ENCODE results near the gene RFX8. TPM values are rescaled to one million over a fixed set of nuclear protein-coding genes. Genes with fewer than 3 reads are reported as not detected.

RFX8 gene
- total RNA-seq, 2 donors from 2014 or later, result 0.45 to 0.48 TPM

DNA sequence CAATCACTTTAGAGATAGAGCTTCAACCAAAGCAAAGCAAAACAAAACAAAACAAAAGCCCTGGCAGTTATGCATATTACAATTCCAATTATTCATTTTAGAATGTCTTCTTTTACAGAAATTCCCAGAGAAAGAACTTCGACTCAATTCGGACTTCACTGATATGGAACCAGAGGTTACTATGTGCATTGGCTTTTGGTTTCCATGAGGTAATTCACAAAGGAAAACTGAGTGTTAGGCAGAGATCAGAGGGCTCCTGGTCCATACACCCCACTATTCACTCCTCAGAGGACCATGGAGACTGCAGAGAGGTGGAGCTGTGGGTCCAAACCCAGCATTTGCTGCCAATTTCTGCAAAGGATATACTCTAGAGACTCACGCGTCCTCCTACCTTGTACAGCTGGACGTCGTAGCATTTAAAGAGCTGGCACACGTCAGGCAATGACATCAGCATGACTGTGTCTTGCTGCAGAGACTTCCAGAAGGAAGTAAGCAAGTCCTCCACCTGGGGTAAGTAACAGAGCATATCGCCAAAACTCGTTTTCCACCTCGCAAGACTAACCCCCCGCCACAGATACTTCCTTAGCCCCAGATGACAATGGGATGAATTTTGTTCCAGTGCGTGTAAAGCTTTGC lies 56.3 kb downstream of the RFX8 start:
- no peaks in the 10 kb centered on the region for H3K36me3 Mint-ChIP-seq (ENCODE audit: low read depth)
- no peaks in the 10 kb centered on the region for H3K9me3 Mint-ChIP-seq
- H3K4me3 Mint-ChIP-seq, result no peak overlapping the region
- no peaks in the 10 kb centered on the region for H3K27me3 Mint-ChIP-seq
- no peaks in the 10 kb centered on the region for H3K4me1 Mint-ChIP-seq
- ATAC-seq (replicated peaks), result no peak
- H3K27ac Mint-ChIP-seq, result no peak overlapping the region

DNA sequence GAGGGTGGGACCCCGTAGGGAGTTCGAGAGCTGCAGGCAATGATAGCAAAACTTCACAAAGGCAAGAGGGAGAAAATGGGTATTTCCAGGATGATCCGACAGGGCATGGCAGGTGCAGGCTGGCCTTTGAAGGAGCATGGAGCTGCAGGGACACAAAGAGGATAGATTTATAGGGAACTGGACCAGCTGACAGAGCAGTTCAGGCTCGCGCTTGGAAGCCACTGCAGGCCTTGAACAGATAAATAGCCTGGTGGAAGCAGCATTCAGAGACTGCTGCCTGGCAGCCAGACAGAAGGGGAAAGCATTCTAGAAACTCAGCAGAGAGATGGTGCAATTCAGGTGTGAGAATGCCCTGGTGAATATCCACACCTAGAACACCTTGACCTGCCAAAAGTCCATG lies 58.3 kb downstream of the RFX8 start:
- ATAC-seq (replicated peaks), result no peak
- Mint-ChIP-seq H3K27ac (no peak overlapping the region), H3K4me1 (no peaks in the 10 kb centered on the region), H3K4me3 (no peak overlapping the region), H3K36me3 (ENCODE audit: low read depth) (no peaks in the 10 kb centered on the region), H3K27me3 (no peaks in the 10 kb centered on the region), H3K9me3 (no peaks in the 10 kb centered on the region)

GRCh38 chr2:101415884-101416283 lies 59.0 kb downstream of the RFX8 start:
- no peaks in the 10 kb centered on the region for H3K36me3 Mint-ChIP-seq (ENCODE audit: low read depth)

DNA sequence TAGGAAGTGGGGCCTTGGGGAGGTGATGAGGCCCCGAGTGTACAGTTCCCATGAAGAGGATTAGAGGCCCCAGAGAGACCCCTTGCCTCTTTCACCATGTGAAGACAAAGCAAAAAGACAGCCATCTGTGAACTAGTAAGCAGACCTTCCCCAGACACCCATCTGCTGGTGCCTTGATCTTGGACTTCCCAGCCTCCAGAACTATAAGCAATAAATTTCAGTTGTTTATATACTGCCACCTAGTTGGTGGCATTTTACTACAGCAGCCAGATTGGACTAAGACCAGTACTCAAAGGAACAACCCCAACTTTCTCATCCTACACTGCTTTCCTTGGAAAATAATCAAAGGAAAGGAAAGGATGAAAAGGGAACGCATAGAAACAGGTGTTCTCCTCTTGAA lies 59.7 kb downstream of the RFX8 start:
- Mint-ChIP-seq H3K27ac (no peak overlapping the region), H3K4me1 (no peaks in the 10 kb centered on the region), H3K27me3 (peaks cover under 1% of the 10 kb centered on the region), H3K4me3 (no peak overlapping the region), H3K9me3 (no peaks in the 10 kb centered on the region), H3K36me3 (ENCODE audit: low read depth) (no peaks in the 10 kb centered on the region)
- no peak for ATAC-seq (replicated peaks)

More at GRCh38 chr2:101415884-101416283, 59.0 kb downstream of the RFX8 start:
- no peaks in the 10 kb centered on the region for H3K27me3 Mint-ChIP-seq
- H3K4me1 Mint-ChIP-seq, result no peaks in the 10 kb centered on the region
- H3K9me3 Mint-ChIP-seq, result no peaks in the 10 kb centered on the region
- no peak for ATAC-seq (replicated peaks)
- H3K4me3 Mint-ChIP-seq, result no peak overlapping the region
- no peak overlapping the region for H3K27ac Mint-ChIP-seq

DNA sequence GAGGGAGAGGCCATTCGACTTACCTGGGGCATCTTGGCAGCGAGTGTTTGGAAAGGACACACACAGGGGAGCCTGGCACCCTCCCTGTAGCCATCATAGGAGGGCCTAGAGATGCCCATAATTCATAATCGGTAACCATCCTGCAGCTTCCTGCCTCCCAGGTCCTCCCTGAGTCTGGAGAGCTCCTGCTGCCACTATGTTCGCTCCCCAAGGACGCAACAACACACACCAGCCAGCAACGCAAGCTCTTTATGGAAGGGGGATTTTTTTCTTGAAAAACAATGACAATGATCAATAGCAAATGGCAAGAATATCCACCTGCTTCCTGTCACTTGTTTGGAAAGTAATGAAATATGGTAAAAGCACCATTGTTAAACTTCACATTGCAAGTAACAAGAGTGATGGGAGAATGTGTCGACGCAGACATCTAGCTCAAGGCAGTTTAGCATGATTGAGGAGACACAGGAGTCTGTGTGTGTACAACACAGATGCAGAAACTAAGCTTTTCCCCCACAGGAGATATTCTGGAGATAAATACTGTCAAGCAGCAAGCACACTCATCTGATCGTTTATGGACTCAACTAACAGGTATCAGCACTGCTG lies 62.7 kb downstream of the RFX8 start:
- H3K4me1 Mint-ChIP-seq, result no peaks in the 10 kb centered on the region
- no peak overlapping the region for H3K27ac Mint-ChIP-seq
- peaks cover 5% of the 10 kb centered on the region for H3K27me3 Mint-ChIP-seq
- H3K9me3 Mint-ChIP-seq, result no peaks in the 10 kb centered on the region
- H3K36me3 Mint-ChIP-seq (ENCODE audit: low read depth), result no peaks in the 10 kb centered on the region
- no peak overlapping the region for H3K4me3 Mint-ChIP-seq
- ATAC-seq (replicated peaks), result no peak

DNA sequence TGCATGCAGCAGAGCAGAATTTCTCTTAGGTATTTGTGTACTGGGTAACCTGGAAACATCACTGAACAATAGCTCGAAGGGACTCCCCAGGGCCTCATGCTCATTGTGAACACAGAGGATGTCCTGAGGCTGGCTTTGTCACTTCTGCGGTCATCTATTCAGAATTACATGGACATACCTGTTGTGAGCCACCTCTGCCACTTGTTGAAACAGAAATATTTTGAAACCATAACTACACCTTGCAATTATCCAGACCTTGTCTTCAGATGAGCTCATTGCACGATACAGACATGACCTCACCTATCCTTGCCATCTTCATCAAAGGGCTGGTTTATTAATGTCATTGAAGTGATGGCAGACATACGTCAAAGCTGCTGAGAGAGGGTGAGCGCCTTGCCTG lies 64.2 kb downstream of the RFX8 start:
- no peak for ATAC-seq (replicated peaks)
- H3K4me1 Mint-ChIP-seq, result no peaks in the 10 kb centered on the region
- H3K27me3 Mint-ChIP-seq, result peaks cover 5% of the 10 kb centered on the region
- no peak overlapping the region for H3K27ac Mint-ChIP-seq
- H3K9me3 Mint-ChIP-seq, result no peaks in the 10 kb centered on the region
- H3K4me3 Mint-ChIP-seq, result no peak overlapping the region
- no peaks in the 10 kb centered on the region for H3K36me3 Mint-ChIP-seq (ENCODE audit: low read depth)

GRCh38 chr2:101410114-101410513 lies 64.8 kb downstream of the RFX8 start:
- peak; percentile 12 for ATAC-seq (replicated peaks)
- H3K4me3 Mint-ChIP-seq, result no peak overlapping the region
- H3K27me3 Mint-ChIP-seq, result peaks cover 5% of the 10 kb centered on the region
- H3K27ac Mint-ChIP-seq, result no peak overlapping the region
- no peaks in the 10 kb centered on the region for H3K9me3 Mint-ChIP-seq
- no peaks in the 10 kb centered on the region for H3K36me3 Mint-ChIP-seq (ENCODE audit: low read depth)
- H3K4me1 Mint-ChIP-seq, result no peaks in the 10 kb centered on the region

GRCh38 chr2:101409699-101410098 lies 65.2 kb downstream of the RFX8 start:
- no peak overlapping the region for H3K4me3 Mint-ChIP-seq
- no peak overlapping the region for H3K27ac Mint-ChIP-seq
- no peaks in the 10 kb centered on the region for H3K4me1 Mint-ChIP-seq
- no peaks in the 10 kb centered on the region for H3K36me3 Mint-ChIP-seq (ENCODE audit: low read depth)
- H3K27me3 Mint-ChIP-seq, result peaks cover 5% of the 10 kb centered on the region
- no peak for ATAC-seq (replicated peaks)
- no peaks in the 10 kb centered on the region for H3K9me3 Mint-ChIP-seq

GRCh38 chr2:101408925-101409324 lies 66.0 kb downstream of the RFX8 start:
- ATAC-seq (replicated peaks), result no peak
- H3K4me1 Mint-ChIP-seq, result no peaks in the 10 kb centered on the region
- no peak overlapping the region for H3K27ac Mint-ChIP-seq
- no peaks in the 10 kb centered on the region for H3K9me3 Mint-ChIP-seq
- H3K36me3 Mint-ChIP-seq (ENCODE audit: low read depth), result no peaks in the 10 kb centered on the region
- peaks cover 5% of the 10 kb centered on the region for H3K27me3 Mint-ChIP-seq
- H3K4me3 Mint-ChIP-seq, result no peak overlapping the region

GRCh38 chr2:101405351-101405899 lies 69.5 kb downstream of the RFX8 start:
- no peak overlapping the region for H3K4me3 Mint-ChIP-seq
- no peaks in the 10 kb centered on the region for H3K36me3 Mint-ChIP-seq (ENCODE audit: low read depth)
- H3K4me1 Mint-ChIP-seq, result no peaks in the 10 kb centered on the region
- no peaks in the 10 kb centered on the region for H3K9me3 Mint-ChIP-seq
- H3K27ac Mint-ChIP-seq, result no peak overlapping the region
- H3K27me3 Mint-ChIP-seq, result peaks cover 11% of the 10 kb centered on the region
- ATAC-seq (replicated peaks), result no peak

- ATAC-seq (replicated peaks), result no peak
- Mint-ChIP-seq H3K27me3 (peaks cover 16% of the 10 kb centered on the region), H3K4me3 (no peak overlapping the region), H3K9me3 (no peaks in the 10 kb centered on the region), H3K36me3 (ENCODE audit: low read depth) (no peaks in the 10 kb centered on the region), H3K4me1 (no peaks in the 10 kb centered on the region), H3K27ac (no peak overlapping the region)
Measured at GRCh38 chr2:101403745-101404144, 71.2 kb downstream of the RFX8 start.

DNA sequence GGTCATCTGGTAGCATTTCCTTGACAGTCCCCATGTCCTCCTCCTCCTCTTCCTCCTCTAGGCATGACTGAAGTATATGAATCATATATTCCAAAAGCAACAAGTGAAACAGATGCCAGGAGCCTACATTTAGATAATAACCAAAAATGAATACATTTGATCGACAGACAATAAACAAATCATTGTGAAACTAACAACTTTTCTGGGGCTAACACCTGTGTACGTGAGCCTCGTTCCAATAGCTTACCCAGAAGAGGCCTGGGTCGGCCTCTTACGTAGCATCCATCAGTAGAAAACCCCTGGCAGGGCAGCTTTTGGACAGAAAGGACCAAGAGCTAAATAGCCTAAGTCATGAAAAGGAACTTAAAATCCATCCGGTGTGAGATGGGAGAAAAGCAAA lies 72.3 kb downstream of the RFX8 start:
- H3K27ac Mint-ChIP-seq, result no peak overlapping the region
- no peak overlapping the region for H3K4me3 Mint-ChIP-seq
- H3K4me1 Mint-ChIP-seq, result no peaks in the 10 kb centered on the region
- no peaks in the 10 kb centered on the region for H3K36me3 Mint-ChIP-seq (ENCODE audit: low read depth)
- no peaks in the 10 kb centered on the region for H3K9me3 Mint-ChIP-seq
- H3K27me3 Mint-ChIP-seq, result peaks cover 20% of the 10 kb centered on the region
- peak; percentile 29 for ATAC-seq (replicated peaks)

GRCh38 chr2:101401906-101402305 lies 73.0 kb downstream of the RFX8 start:
- no peaks in the 10 kb centered on the region for H3K9me3 Mint-ChIP-seq
- H3K36me3 Mint-ChIP-seq (ENCODE audit: low read depth), result no peaks in the 10 kb centered on the region
- H3K27me3 Mint-ChIP-seq, result peaks cover 24% of the 10 kb centered on the region
- H3K4me3 Mint-ChIP-seq, result no peak overlapping the region
- ATAC-seq (replicated peaks), result no peak
- H3K27ac Mint-ChIP-seq, result no peak overlapping the region
- H3K4me1 Mint-ChIP-seq, result no peaks in the 10 kb centered on the region

DNA sequence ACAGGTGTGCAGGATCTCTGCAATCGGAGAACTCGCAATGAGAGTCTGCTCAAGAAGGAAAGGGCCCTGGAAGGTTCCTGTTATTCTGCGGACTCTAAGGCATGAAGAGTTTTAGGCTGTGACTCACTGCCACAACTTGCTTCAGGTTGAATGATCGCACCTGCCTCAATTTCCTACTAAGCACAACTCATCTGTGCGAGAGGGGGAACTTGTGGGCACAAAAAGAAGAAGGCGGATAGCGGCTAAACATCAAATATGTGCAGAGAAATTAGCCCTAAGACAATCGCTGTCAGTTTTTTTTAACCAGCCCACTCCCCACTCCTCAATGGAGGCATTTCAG lies 73.6 kb downstream of the RFX8 start:
- Mint-ChIP-seq H3K4me3 (no peak overlapping the region), H3K27ac (no peak overlapping the region), H3K36me3 (ENCODE audit: low read depth) (no peaks in the 10 kb centered on the region), H3K9me3 (peaks cover under 1% of the 10 kb centered on the region), H3K4me1 (peaks cover under 1% of the 10 kb centered on the region), H3K27me3 (peaks cover 25% of the 10 kb centered on the region)
- no peak for ATAC-seq (replicated peaks)

GRCh38 chr2:101400506-101401325 lies 74.2 kb downstream of the RFX8 start:
- no peak overlapping the region for H3K27ac Mint-ChIP-seq
- H3K9me3 Mint-ChIP-seq, result peaks cover 3% of the 10 kb centered on the region
- peaks cover 6% of the 10 kb centered on the region for H3K4me1 Mint-ChIP-seq
- no peaks in the 10 kb centered on the region for H3K36me3 Mint-ChIP-seq (ENCODE audit: low read depth)
- H3K27me3 Mint-ChIP-seq, result peaks cover 30% of the 10 kb centered on the region
- no peak overlapping the region for H3K4me3 Mint-ChIP-seq
- ATAC-seq (replicated peaks), result no peak
